HL-60 (cell line): Measurements from ENCODE around the gene BMPER.

Experiments
- DNase-seq, 2 experiments: peaks; one replicate each; pipeline ENCODE4 v3.0.0-alpha.2; 2010 to 2020; ENCODE audit warnings: low read depth in 1 of 2, low spot score in 1 of 2
- H3K27ac ChIP-seq: fragments of 250-450 bp; sonication (Bioruptor Pico); replicated peaks from 2 replicates; pipeline ENCODE4 v1.5.1; 2020; ENCODE audit warnings: mild to moderate bottlenecking, moderate library complexity
- H3K27me3 ChIP-seq: fragments of 250-450 bp; sonication (Bioruptor Pico); 2 replicates; pipeline ENCODE4 v1.5.1; 2021; ENCODE audit warnings: mild to moderate bottlenecking, moderate library complexity; ENCODE audit not compliant: insufficient read depth, poor library complexity, severe bottlenecking
- H3K4me3 ChIP-seq: replicated peaks from 2 replicates; pipeline ENCODE4 v1.5.1; 2011; ENCODE audit warnings: mild to moderate bottlenecking, control low read depth, low read length; ENCODE audit not compliant: insufficient read depth
- CTCF ChIP-seq: IDR thresholded peaks from one replicate; pipeline ENCODE4 v1.5.1; 2011; ENCODE audit warnings: low read length, control low read depth, inconsistent platforms; ENCODE audit not compliant: insufficient read depth
- GABPA ChIP-seq: IDR thresholded peaks from 2 replicates; pipeline ENCODE4 v1.6.1; 2012; ENCODE audit warnings: low read depth
- POLR2AphosphoS5 ChIP-seq: IDR thresholded peaks from 2 replicates; pipeline ENCODE4 v1.6.1; 2012; ENCODE audit warnings: low read depth
- SPI1 ChIP-seq: IDR thresholded peaks from 2 replicates; pipeline ENCODE4 v1.6.1; 2012; ENCODE audit warnings: low read depth, mild to moderate bottlenecking, borderline replicate concordance
- TF ChIP-seq, protein P1 (sequence below): IDR thresholded peaks from 2 replicates; pipeline ENCODE4 v1.6.1; 2012; ENCODE audit warnings: low read depth; ENCODE audit not compliant: insufficient replicate concordance

Gene BMPER

DNA sequence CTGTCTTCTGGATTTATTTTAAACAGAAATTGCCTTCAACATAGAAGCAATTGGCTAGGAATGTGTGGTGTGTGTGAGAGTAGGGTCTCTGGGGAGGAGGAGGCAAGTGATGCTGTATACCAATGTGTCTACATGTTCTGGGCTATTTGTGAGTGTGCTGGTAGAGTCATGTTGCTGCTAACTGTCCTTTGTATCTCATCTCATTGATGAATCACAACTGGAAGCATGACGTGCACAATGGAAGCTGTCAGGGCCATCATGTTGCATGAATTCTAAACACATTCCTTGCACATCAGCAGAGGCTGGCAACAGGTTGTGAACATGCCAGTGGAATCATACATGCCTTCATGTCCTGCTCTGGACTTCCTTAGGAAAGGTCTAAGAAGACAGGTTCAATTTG is 199.7 kb downstream of the BMPER start:
- Histone ChIP-seq H3K4me3 (no peak overlapping the region), H3K27me3 (no peaks in the 10 kb centered on the region), H3K27ac (no peak overlapping the region)
- DNase-seq: no peak
- TF ChIP-seq SPI1 (no peak), GABPA (no peak), CTCF (no peak), POLR2AphosphoS5 (no peak)
- TF ChIP-seq, protein P1, sequence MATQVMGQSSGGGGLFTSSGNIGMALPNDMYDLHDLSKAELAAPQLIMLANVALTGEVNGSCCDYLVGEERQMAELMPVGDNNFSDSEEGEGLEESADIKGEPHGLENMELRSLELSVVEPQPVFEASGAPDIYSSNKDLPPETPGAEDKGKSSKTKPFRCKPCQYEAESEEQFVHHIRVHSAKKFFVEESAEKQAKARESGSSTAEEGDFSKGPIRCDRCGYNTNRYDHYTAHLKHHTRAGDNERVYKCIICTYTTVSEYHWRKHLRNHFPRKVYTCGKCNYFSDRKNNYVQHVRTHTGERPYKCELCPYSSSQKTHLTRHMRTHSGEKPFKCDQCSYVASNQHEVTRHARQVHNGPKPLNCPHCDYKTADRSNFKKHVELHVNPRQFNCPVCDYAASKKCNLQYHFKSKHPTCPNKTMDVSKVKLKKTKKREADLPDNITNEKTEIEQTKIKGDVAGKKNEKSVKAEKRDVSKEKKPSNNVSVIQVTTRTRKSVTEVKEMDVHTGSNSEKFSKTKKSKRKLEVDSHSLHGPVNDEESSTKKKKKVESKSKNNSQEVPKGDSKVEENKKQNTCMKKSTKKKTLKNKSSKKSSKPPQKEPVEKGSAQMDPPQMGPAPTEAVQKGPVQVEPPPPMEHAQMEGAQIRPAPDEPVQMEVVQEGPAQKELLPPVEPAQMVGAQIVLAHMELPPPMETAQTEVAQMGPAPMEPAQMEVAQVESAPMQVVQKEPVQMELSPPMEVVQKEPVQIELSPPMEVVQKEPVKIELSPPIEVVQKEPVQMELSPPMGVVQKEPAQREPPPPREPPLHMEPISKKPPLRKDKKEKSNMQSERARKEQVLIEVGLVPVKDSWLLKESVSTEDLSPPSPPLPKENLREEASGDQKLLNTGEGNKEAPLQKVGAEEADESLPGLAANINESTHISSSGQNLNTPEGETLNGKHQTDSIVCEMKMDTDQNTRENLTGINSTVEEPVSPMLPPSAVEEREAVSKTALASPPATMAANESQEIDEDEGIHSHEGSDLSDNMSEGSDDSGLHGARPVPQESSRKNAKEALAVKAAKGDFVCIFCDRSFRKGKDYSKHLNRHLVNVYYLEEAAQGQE: no peak

DNA sequence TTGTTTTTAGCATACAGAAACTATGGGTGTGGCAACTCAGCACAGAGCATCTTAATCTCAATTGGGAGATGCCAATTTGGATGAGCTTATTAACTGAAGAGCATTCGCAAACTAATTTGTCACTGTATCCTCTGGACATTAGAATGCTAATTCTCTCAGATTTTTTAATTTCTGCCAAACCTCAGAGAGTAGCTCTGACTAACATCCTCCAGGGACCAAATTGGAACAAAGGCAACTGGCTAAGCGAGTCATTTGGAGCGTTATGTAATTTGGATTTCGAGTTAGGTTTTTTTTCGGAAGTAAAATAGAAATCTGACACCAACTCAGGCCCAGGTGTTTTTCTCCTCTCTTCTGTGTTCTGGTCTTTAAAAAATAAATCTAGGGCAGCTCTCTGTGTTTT is 201.9 kb downstream of the BMPER start:
- no peaks in the 10 kb centered on the region for H3K27me3 ChIP-seq
- DNase-seq: no peak
- no peak overlapping the region for H3K27ac ChIP-seq
- TF ChIP-seq, protein P1: no peak
- TF ChIP-seq POLR2AphosphoS5: no peak
- no peak for TF ChIP-seq CTCF
- TF ChIP-seq GABPA: no peak
- no peak for TF ChIP-seq SPI1
- no peak overlapping the region for H3K4me3 ChIP-seq

GRCh38 chr7:34108165-34108564 is 202.8 kb downstream of the BMPER start:
- DNase-seq: peak; percentile 56 to 60
- Histone ChIP-seq H3K27me3 (no peaks in the 10 kb centered on the region), H3K4me3 (no peak overlapping the region), H3K27ac (no peak overlapping the region)
- TF ChIP-seq POLR2AphosphoS5 (no peak), SPI1 (peak; percentile 65)

DNA sequence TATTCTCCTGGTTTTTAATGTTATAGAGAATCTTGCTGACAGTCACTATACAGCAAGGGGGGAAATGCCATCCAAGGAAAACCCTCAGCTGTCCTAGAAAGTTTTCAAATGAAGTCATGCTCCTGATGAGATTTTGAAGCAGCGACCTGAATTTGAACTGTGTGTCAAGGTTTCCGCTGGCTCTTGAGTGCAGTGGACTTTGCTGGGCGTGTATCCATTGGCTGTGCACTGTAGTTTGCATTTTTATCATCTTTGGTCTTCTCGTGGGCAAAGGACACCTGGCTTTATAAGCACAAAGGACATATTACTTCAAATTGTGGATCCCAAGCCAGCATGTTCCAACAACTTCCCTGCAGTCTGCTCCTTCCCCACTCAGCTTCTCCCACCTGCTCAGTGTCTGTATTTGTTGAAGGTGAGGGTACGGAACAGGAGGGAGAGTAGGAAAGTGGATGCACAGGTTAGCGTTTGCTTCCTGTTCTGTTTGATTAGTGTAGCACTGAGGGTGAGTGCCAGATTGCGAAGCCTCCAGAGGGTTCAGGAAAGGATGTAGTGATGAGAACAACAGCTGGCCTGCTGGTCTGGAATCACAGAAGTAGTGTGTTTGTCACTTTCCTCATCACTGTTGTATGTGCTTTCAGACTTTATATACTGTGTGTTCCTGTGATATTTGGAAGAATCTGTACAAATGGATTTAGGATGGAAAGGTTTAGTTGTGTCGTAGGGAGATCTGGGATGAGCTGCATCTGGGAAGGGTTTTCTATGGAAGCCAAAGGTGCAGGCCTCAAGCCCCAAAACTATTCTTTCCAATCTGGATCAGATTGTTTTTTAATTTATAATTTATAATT is 204.8 kb downstream of the BMPER start:
- Histone ChIP-seq H3K27ac (no peak overlapping the region), H3K27me3 (no peaks in the 10 kb centered on the region), H3K4me3 (no peak overlapping the region)
- DNase-seq: no peak
- TF ChIP-seq CTCF (no peak), SPI1 (no peak), POLR2AphosphoS5 (no peak), GABPA (no peak)
- TF ChIP-seq, protein P1: no peak
